ENCODE results near the gene VAMP2. TPM values are rescaled to one million over a fixed set of nuclear protein-coding genes. Genes with fewer than 3 reads are reported as not detected.

The VAMP2 gene
- total and polyA plus RNA-seq, 9 of the 15 experiments (the other 6 are each of a cell fraction or from before 2014, with no cell fraction given): 2.3 to 31.8 (median 6.0) TPM

- TF ChIP-seq CCNT2 (IDR thresholded peaks at IDR 0.05; ENCODE audit: borderline replicate concordance, extremely low read depth, insufficient read length, low read depth, low read length) (no peak), BMI1 (IDR thresholded peaks at IDR 0.05; ENCODE audit: low read length) (no peak), PRPF4 (IDR thresholded peaks at IDR 0.05; ENCODE audit: insufficient read depth, low read depth, low read length, poor library complexity, severe bottlenecking) (no peak), CBFB (CRISPR knock-in tag; IDR thresholded peaks at IDR 0.05) (no peak), PRMT5 (CRISPR knock-in tag; IDR thresholded peaks at IDR 0.05) (no peak), DLX4 (CRISPR knock-in tag; IDR thresholded peaks at IDR 0.05) (no peak), HNRNPH1 (optimal IDR thresholded peaks at IDR 0.05; ENCODE audit: low read depth, low read length) (no peak), RBM39 (optimal IDR thresholded peaks at IDR 0.05; ENCODE audit: low read depth, low read length) (no peak), OTX1 (CRISPR knock-in tag; IDR thresholded peaks at IDR 0.05) (no peak), EP400 (IDR thresholded peaks at IDR 0.05) (peak; percentile 99), DIDO1 (tag; IDR thresholded peaks at IDR 0.05; ENCODE audit: low read depth) (no peak), CREM (IDR thresholded peaks at IDR 0.05; ENCODE audit: low read depth) (peak; percentile 70), ZNF766 (CRISPR knock-in tag; conservative IDR thresholded peaks at IDR 0.05) (no peak), ZNF146 (CRISPR knock-in tag; IDR thresholded peaks at IDR 0.05; ENCODE audit: unreplicated experiment) (no peak), PYGO2 (tag; IDR thresholded peaks at IDR 0.05) (no peak), PHF20 (IDR thresholded peaks at IDR 0.05; ENCODE audit: partially characterized antibody) (no peak), NFATC3 (IDR thresholded peaks at IDR 0.05) (no peak), ZC3H11A (IDR thresholded peaks at IDR 0.05; ENCODE audit: low read depth, low read length) (no peak), ZFP30 (CRISPR knock-in tag; IDR thresholded peaks at IDR 0.05; ENCODE audit: borderline replicate concordance) (no peak), ZKSCAN8 (CRISPR knock-in tag; IDR thresholded peaks at IDR 0.05) (no peak), CREB1 (IDR thresholded peaks at IDR 0.05) (peak; percentile 50), CREB1 (CRISPR knock-in tag; IDR thresholded peaks at IDR 0.05) (peak; percentile 83), DMBX1 (CRISPR knock-in tag; IDR thresholded peaks at IDR 0.05; ENCODE audit: borderline replicate concordance) (no peak), NBN (IDR thresholded peaks at IDR 0.05; ENCODE audit: low read depth) (0 out of 2 replicates have a peak, but pooled peaks have one; percentile 21), ZEB2 (IDR thresholded peaks at IDR 0.05) (no peak), NR2C1 (IDR thresholded peaks at IDR 0.05) (no peak), NR2C1 (tag; IDR thresholded peaks at IDR 0.05) (no peak), TGIF2 (CRISPR knock-in tag; IDR thresholded peaks at IDR 0.05) (0 out of 2 replicates have a peak, but pooled peaks have one; percentile 44)
Observed at GRCh38 chr17:8209907-8210760, 47.4 kb upstream of the VAMP2 start, which contains the start of gene AURKB (continued).
